H1 (cell line): ENCODE data around the gene CTDP1. TPM values are rescaled to one million over a fixed set of nuclear protein-coding genes. Genes with fewer than 3 reads are reported as not detected.

ENCODE experiments used
- CTCF ChIA-PET: fragments of 300-600 bp; sonication (Branson Sonifier 250); formaldehyde crosslinking; loops from one replicate; lab custom pipeline; 2021; ENCODE audit not compliant: partially characterized antibody; lab: Charles Lee
- POLR2A ChIA-PET: fragments of 300-600 bp; sonication (Branson Sonifier 250); formaldehyde crosslinking; loops from one replicate; lab custom pipeline; 2021; ENCODE audit warnings: inconsistent platforms; ENCODE audit not compliant: partially characterized antibody; lab: Charles Lee
- DNase-seq, 2 experiments: peaks; one replicate each; pipeline versions ENCODE4 v3.0.0 to v3.0.0-alpha.2; 2010 to 2022; ENCODE audit warnings: low spot score in 2 of 2, low read depth in 1 of 2, mixed read lengths in 1 of 2
- FAIRE-seq: peaks from 2 replicates; lab custom pipeline; 2011; peaks lifted over from hg19 to GRCh38; lab: Jason Lieb, UNC
- H2AFZ ChIP-seq: 2 replicates; pipeline ENCODE4 v1.8.1; 2012; ENCODE audit warnings: low read length, inconsistent platforms
- H2AK5ac ChIP-seq: 2 replicates; pipeline ENCODE4 v1.6.1; 2013; ENCODE audit warnings: low read depth, low read length
- H2BK120ac ChIP-seq: replicated peaks from 2 replicates; pipeline ENCODE3; 2013; ENCODE audit warnings: low read depth, low read length, inconsistent platforms
- H2BK12ac ChIP-seq: 2 replicates; pipeline ENCODE4 v1.6.1; 2013; ENCODE audit warnings: low read depth, low read length
- H2BK15ac ChIP-seq: 2 replicates; pipeline ENCODE4 v1.6.1; 2013; ENCODE audit warnings: low read length
- H2BK20ac ChIP-seq: 2 replicates; pipeline ENCODE4 v1.6.1; 2013; ENCODE audit warnings: low read length
- H2BK5ac ChIP-seq: 2 replicates; pipeline ENCODE4 v1.6.1; 2013; ENCODE audit warnings: low read depth, low read length
- H3K14ac ChIP-seq: 2 replicates; pipeline ENCODE4 v1.6.1; 2013; ENCODE audit warnings: inconsistent platforms; ENCODE audit not compliant: insufficient read length
- H3K18ac ChIP-seq: 2 replicates; pipeline ENCODE4 v1.6.1; 2013; ENCODE audit warnings: low read length; ENCODE audit errors: extremely low read depth
- H3K23ac ChIP-seq: 2 replicates; pipeline ENCODE4 v1.6.1; 2013; ENCODE audit warnings: inconsistent platforms; ENCODE audit not compliant: insufficient read length
- H3K23me2 ChIP-seq: 2 replicates; pipeline ENCODE4 v1.6.1; 2013; ENCODE audit warnings: low read depth, low read length
- H3K27ac ChIP-seq: 2 replicates; pipeline ENCODE4 v1.6.1; 2011; ENCODE audit warnings: low read depth, low read length, inconsistent platforms
- H3K27me3 ChIP-seq, 4 experiments: replicated peaks in 1 of 4; 1 replicate in 1 of 4; 2 replicates in 3 of 4; pipeline versions ENCODE4 v1.6.1 to v1.8.1; 2011 to 2013; ENCODE audit warnings: low read length in 3 of 4, mild to moderate bottlenecking in 3 of 4, inconsistent platforms in 2 of 4, mixed read lengths in 2 of 4, moderate library complexity in 1 of 4; ENCODE audit not compliant: control insufficient read depth in 3 of 4, insufficient read depth in 3 of 4; ENCODE audit errors: extremely low read depth in 1 of 4
- H3K36me3 ChIP-seq, 4 experiments: 2 replicates each; pipeline versions ENCODE4 v1.6.1 to v1.8.1; 2011 to 2013; ENCODE audit warnings: mild to moderate bottlenecking in 4 of 4, low read length in 3 of 4, moderate library complexity in 2 of 4, control low read depth in 1 of 4, inconsistent platforms in 1 of 4; ENCODE audit not compliant: insufficient read depth in 4 of 4, control insufficient read depth in 2 of 4
- H3K4ac ChIP-seq: replicated peaks from 2 replicates; pipeline ENCODE3; 2013; ENCODE audit warnings: low read length, low read depth, mixed read lengths, inconsistent platforms; ENCODE audit not compliant: insufficient read length
- H3K4me1 ChIP-seq, 4 experiments: replicated peaks in 1 of 4; 1 replicate in 1 of 4; 2 replicates in 3 of 4; pipeline versions ENCODE4 v1.6.1 to v1.8.1; 2011 to 2013; ENCODE audit warnings: low read length in 3 of 4, inconsistent platforms in 2 of 4, mixed read lengths in 1 of 4; ENCODE audit not compliant: insufficient read depth in 4 of 4, control insufficient read depth in 3 of 4
- H3K4me2 ChIP-seq, 2 experiments: 2 replicates each; pipeline versions ENCODE4 v1.6.1 to v1.8.1; 2011 to 2013; ENCODE audit warnings: low read depth in 2 of 2, low read length in 2 of 2, control low read depth in 1 of 2, inconsistent platforms in 1 of 2, mild to moderate bottlenecking in 1 of 2; ENCODE audit not compliant: insufficient read depth in 1 of 2
- H3K4me3 ChIP-seq, 4 experiments: fragments of 200-600, 300-600 bp in 1 of 4; sonication (generic), shearing (Covaris generic), sonication (Bioruptor Twin) in 1 of 4; 2 replicates each; pipeline versions ENCODE4 v1.5.1 to v1.8.1; 2011 to 2016; ENCODE audit warnings: low read length in 4 of 4, low read depth in 3 of 4, control low read depth in 2 of 4, inconsistent platforms in 2 of 4, mild to moderate bottlenecking in 2 of 4, mixed read lengths in 1 of 4, moderate library complexity in 1 of 4; ENCODE audit not compliant: insufficient read depth in 2 of 4; ENCODE audit errors: extremely low read depth in 1 of 4
- H3K56ac ChIP-seq: replicated peaks from 2 replicates; pipeline ENCODE3; 2013; ENCODE audit warnings: low read depth, mild to moderate bottlenecking, mixed read lengths, low read length, inconsistent platforms; ENCODE audit not compliant: insufficient read length
- H3K79me1 ChIP-seq: 2 replicates; pipeline ENCODE4 v1.6.1; 2013; ENCODE audit warnings: low read depth, low read length, control low read depth
- H3K79me2 ChIP-seq, 2 experiments: 2 replicates each; pipeline versions ENCODE4 v1.6.1 to v1.8.1; 2012 to 2013; ENCODE audit warnings: low read length in 2 of 2, mild to moderate bottlenecking in 2 of 2, inconsistent platforms in 1 of 2; ENCODE audit not compliant: insufficient read depth in 2 of 2, control insufficient read depth in 1 of 2
- H3K9ac ChIP-seq, 4 experiments: replicated peaks in 1 of 4; 1 replicate in 1 of 4; 2 replicates in 3 of 4; pipeline versions ENCODE4 v1.6.1 to v1.8.1; 2011 to 2013; ENCODE audit warnings: low read depth in 3 of 4, low read length in 3 of 4, control low read depth in 2 of 4, mild to moderate bottlenecking in 2 of 4, moderate library complexity in 2 of 4, inconsistent platforms in 1 of 4; ENCODE audit errors: extremely low read depth in 1 of 4
- H3K9me3 ChIP-seq, 2 experiments: 2 replicates each; pipeline versions ENCODE4 v1.6.1 to v1.8.1; 2012 to 2013; ENCODE audit warnings: mild to moderate bottlenecking in 2 of 2, moderate library complexity in 2 of 2, control low read depth in 1 of 2, inconsistent platforms in 1 of 2, low read depth in 1 of 2, low read length in 1 of 2, mixed read lengths in 1 of 2; ENCODE audit not compliant: insufficient read depth in 2 of 2
- H4K20me1 ChIP-seq, 2 experiments: replicated peaks in 1 of 2; 2 replicates each; pipeline versions ENCODE3 to v1.8.1; 2011 to 2013; ENCODE audit warnings: inconsistent platforms in 2 of 2, low read length in 2 of 2, mild to moderate bottlenecking in 1 of 2; ENCODE audit not compliant: insufficient read depth in 2 of 2, control insufficient read depth in 1 of 2
- H4K5ac ChIP-seq: 2 replicates; pipeline ENCODE4 v1.6.1; 2013; ENCODE audit warnings: low read length, low read depth, mixed read lengths, inconsistent platforms; ENCODE audit not compliant: insufficient read length
- H4K8ac ChIP-seq: 2 replicates; pipeline ENCODE4 v1.8.0; 2013; ENCODE audit warnings: mild to moderate bottlenecking, moderate library complexity, low read length, inconsistent platforms; ENCODE audit not compliant: insufficient read depth; ENCODE audit errors: extremely low read depth
- H4K91ac ChIP-seq: replicated peaks from 2 replicates; pipeline ENCODE3; 2013; ENCODE audit warnings: low read length, mixed read lengths, inconsistent platforms; ENCODE audit not compliant: insufficient read length
- KDM4A ChIP-seq: IDR thresholded peaks from one replicate; pipeline ENCODE4 v1.7.1; 2012; ENCODE audit warnings: low read depth, mild to moderate bottlenecking, moderate library complexity, low read length, inconsistent platforms; ENCODE audit not compliant: severe bottlenecking
- NRF1 ChIP-seq: IDR thresholded peaks from 2 replicates; pipeline ENCODE4 v1.6.1; 2011; ENCODE audit warnings: mild to moderate bottlenecking, low read depth, low read length, improper control_type of control experiment
- ZNF274 ChIP-seq: IDR thresholded peaks from 2 replicates; pipeline ENCODE4 v1.7.0; 2012; ENCODE audit warnings: low read length, borderline replicate concordance; ENCODE audit errors: extremely low read depth
- WGBS, 2 experiments: shearing (Covaris generic) in 1 of 2; methylation state at CpG; one replicate each; pipeline versions ENCODE4 v1.1.6 to v1.1.7; 2013 to 2015; ENCODE audit warnings: low lambda C conversion rate in 2 of 2, mixed read lengths in 2 of 2, inconsistent platforms in 1 of 2, low coverage in 1 of 2, missing lambda C conversion rate in 1 of 2; ENCODE audit not compliant: insufficient replicate concordance in 2 of 2, insufficient coverage in 1 of 2, insufficient read length in 1 of 2; ENCODE audit errors: extremely low coverage in 1 of 2, missing lambda C conversion rate in 1 of 2; 5-methylcytosine and 5-hydroxymethylcytosine counted together
- polyA plus RNA-seq, 7 experiments: library from polyadenylated mRNA; depleted of rRNA in 3 of 7; stranded (reverse) in 5 of 7; unstranded in 2 of 7; fragments of >200 nt in 5 of 7; fragments of 200-250 nt in 2 of 7; gene quantifications; 1 replicate in 5 of 7; 2 replicates in 1 of 7; 4 replicates in 1 of 7; pipeline versions ENCODE4 v1.2.1 to v1.2.3, GENCODE V29; 2011 to 2013; ENCODE audit warnings: missing spikeins in 2 of 7, mixed read lengths in 2 of 7
- total RNA-seq: library from RNA; stranded (reverse); fragmentation: NEBNext Ultra II Directional; extraction: Animal tissue kit (Norgen Biotek cat#: 25700); gene quantifications from 2 replicates; pipeline ENCODE4 v1.2.1, GENCODE V29; 2021
- TF ChIP-seq, protein P1 (sequence below): IDR thresholded peaks from 2 replicates; pipeline ENCODE4 v1.6.1; 2012; ENCODE audit warnings: inconsistent platforms

CTDP1 gene
- total and polyA plus RNA-seq, 2 of the 8 experiments (the other 6 are each of a cell fraction or from before 2014, with no cell fraction given): 16.6 to 37.0 TPM

DNA sequence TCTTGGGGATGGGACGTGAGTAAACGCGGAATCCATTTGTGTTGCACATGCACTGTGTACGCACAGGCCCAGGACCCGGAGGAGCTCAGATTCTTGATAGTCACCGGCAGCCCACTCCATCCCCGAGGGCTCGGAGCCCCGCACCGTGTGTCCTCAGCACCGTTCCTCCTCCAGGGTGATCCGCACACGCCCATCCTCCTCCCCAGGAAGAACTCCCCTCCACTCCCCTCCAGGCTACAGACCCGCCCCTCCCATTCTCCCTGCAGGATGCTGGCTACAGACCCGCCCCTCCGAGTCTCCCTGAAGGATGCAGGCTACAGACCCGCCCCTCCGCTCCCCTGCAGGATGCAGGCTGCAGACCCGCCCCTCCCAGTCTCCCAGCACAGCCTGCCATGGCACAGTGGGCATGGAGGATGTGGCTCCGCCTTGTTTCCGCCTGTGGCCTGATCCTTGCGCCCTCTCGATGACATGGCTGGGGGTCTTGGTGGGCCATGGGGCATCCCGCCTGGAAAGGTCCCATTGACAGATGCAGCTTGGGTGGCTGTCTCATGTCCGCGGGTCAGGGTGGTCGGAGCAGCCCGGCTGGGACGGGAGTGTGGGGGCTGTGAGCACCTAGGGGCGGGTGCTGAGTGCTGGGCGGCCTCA lies 14.1 kb downstream of the CTDP1 start:
- Histone ChIP-seq H3K4me1 (no peaks in the 10 kb centered on the region; a peak in 2 of 7 replicates), H3K9ac (no peak overlapping the region), H3K4ac (no peak overlapping the region), H2BK5ac (no peak overlapping the region), H3K14ac (no peak overlapping the region), H2BK20ac (no peak overlapping the region), H2AK5ac (no peak overlapping the region), H3K18ac (no peak overlapping the region), H2AFZ (no peak overlapping the region), H4K5ac (no peak overlapping the region), H3K4me2 (no peak overlapping the region), H3K4me3 (no peak overlapping the region), H3K23me2 (no peaks in the 10 kb centered on the region), H3K9me3 (no peaks in the 10 kb centered on the region), H4K20me1 (peaks cover 12 to 21% of the 10 kb centered on the region in 2 experiments), H3K23ac (no peak overlapping the region), H3K27ac (no peak overlapping the region), H2BK12ac (no peak overlapping the region), H3K27me3 (no peaks in the 10 kb centered on the region), H3K79me1 (peaks cover 22% of the 10 kb centered on the region), H2BK15ac (no peak overlapping the region), H4K8ac (no peak overlapping the region), H3K56ac (no peak overlapping the region), H3K36me3 (peaks cover 3 to 23% (median 18%) of the 10 kb centered on the region in 4 experiments; a peak in 7 of 8 replicates), H3K79me2 (peaks cover 3 to 48% of the 10 kb centered on the region in 2 experiments; a peak in 3 of 4 replicates), H2BK120ac (no peak overlapping the region), H4K91ac (no peak overlapping the region)
- FAIRE-seq: no peak
- WGBS, 2 experiments: 87% methylated on average over 30 of the region's 31 CpGs; no CpG with 5 or more reads in 1 of the 2 experiments
- CTCF ChIA-PET: interaction anchor here (0.7 kb wide), 1 partner anchor 486 kb away, joined by 3 read pairs; no protein-coding TSS in a partner anchor
- POLR2A ChIA-PET: no interaction called here
- DNase-seq: peak in 1 of 2 experiments; percentile 58
- TF ChIP-seq, protein P1, sequence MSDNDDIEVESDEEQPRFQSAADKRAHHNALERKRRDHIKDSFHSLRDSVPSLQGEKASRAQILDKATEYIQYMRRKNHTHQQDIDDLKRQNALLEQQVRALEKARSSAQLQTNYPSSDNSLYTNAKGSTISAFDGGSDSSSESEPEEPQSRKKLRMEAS: no peak
- TF ChIP-seq NRF1: no peak
- no peak for TF ChIP-seq ZNF274
- TF ChIP-seq KDM4A: no peak
